Measurements from ENCODE around the gene TENM4. TPM values are rescaled to one million over a fixed set of nuclear protein-coding genes. Genes with fewer than 3 reads are reported as not detected.

Gene TENM4
- polyA plus RNA-seq, 2 of the 4 experiments (the other 2 are of a cell fraction), result 0.06 to 0.31 TPM

DNA sequence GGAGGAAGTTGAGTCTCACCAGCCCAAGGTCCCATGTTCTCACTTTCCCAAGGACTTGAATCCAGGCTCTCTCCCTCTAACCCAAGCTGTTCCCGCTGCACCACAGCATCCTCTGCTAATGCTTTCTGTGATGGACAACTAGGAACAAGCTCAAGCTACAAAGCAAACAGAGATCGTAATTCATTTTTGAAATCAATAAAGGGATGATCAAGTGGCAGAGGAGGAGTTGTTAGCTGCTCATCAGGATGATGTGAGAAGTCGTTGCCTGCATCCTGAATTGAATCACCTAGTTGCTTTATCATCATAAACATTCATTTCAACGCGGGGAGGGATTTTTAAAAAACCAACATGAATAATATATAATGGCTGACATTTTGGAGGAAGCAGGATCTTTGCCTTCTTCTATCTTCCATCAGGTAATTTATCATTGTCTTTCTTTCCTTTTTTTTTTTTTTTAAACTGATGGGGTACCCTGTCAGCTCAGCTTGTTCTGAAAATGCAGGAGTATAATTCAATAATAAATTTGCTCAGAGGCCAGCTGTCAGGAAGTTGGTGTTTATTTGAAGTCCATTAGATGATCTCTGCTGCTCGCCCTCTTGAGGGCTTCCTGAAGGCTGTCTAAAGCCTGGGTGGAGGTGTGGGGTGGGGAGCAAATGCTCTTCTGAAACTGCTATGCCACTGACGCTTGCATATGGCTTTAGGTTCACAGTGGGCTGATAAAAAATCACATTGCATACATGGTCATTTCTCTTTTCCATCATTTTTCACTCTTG lies 691.7 kb downstream of the TENM4 start:
- WGBS (ENCODE audit: missing lambda C conversion rate), result 44% methylated on average over 7 of the region's 7 CpGs
- H3K27ac ChIP-seq, result no peak overlapping the region
- ATAC-seq, result no peak
- H3K9me3 ChIP-seq, result no peaks in the 10 kb centered on the region
- no peak for TF ChIP-seq CEBPB (IDR thresholded peaks at IDR 0.05)
- H3K4me2 ChIP-seq, result no peak overlapping the region
- no peak for DNase-seq (ENCODE audit: low read depth in 1 of 2, low spot score in 1 of 2)
- no peak overlapping the region for H3K4me3 ChIP-seq
- FAIRE-seq, result no peak
- CTCF ChIA-PET, result interaction anchor here (0.9 to 1.4 kb wide), 2 partner anchors 9 to 14 kb away, joined by 3 to 4 read pairs; no protein-coding TSS in a partner anchor
- POLR2A ChIA-PET, result no interaction called here
- no peaks in the 10 kb centered on the region for H3K4me1 ChIP-seq

DNA sequence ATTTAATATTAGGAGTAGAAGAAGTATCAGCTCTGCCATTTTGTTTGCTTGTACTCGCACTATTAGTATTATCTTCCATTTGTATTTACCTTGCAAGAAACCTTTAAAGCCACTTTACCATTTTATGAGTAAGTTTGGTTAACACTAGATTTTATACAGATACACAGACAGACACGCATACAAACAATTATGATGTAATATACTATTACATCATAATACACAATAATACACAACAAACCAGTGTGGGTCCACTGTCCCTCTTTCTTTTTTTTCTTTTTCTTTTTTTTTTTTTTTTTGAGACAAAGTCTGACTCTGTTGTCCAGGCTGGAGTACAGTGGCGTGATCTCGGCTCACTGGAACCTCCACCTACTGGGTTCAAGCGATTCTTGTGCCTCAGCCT lies 695.9 kb downstream of the TENM4 start:
- POLR2A ChIA-PET, result no interaction called here

GRCh38 chr11:78744202-78744601 lies 696.6 kb downstream of the TENM4 start:
- FAIRE-seq, result no peak
- DNase-seq (ENCODE audit: low read depth in 1 of 2, low spot score in 1 of 2), result no peak
- H3K4me3 ChIP-seq, result no peak overlapping the region
- ChIA-PET POLR2A (no interaction called here), CTCF (interaction anchor here (1.1 kb wide), 1 partner anchor 28 kb away, joined by 3 read pairs; no protein-coding TSS in a partner anchor)
- TF ChIP-seq HOXA7 (CRISPR knock-in tag; IDR thresholded peaks at IDR 0.05) (no peak), KDM1A (IDR thresholded peaks at IDR 0.05; ENCODE audit: low read depth) (no peak), NR3C1 (IDR thresholded peaks at IDR 0.05) (no peak), HOXB13 (CRISPR knock-in tag; IDR thresholded peaks at IDR 0.05; ENCODE audit: low read depth) (no peak), FOXS1 (CRISPR knock-in tag; IDR thresholded peaks at IDR 0.05) (no peak), CBX8 (IDR thresholded peaks at IDR 0.05) (no peak), HEYL (CRISPR knock-in tag; IDR thresholded peaks at IDR 0.05) (no peak), REST (IDR thresholded peaks at IDR 0.05) (no peak), FOSB (CRISPR knock-in tag; IDR thresholded peaks at IDR 0.05) (no peak), SMC3 (IDR thresholded peaks at IDR 0.05) (no peak), BHLHE40 (IDR thresholded peaks at IDR 0.05; ENCODE audit: low read depth, low read length) (no peak), TP53 (CRISPR knock-in tag; IDR thresholded peaks at IDR 0.05) (no peak), CHD2 (IDR thresholded peaks at IDR 0.05; ENCODE audit: low read length, partially characterized antibody) (no peak), CBX2 (IDR thresholded peaks at IDR 0.05; ENCODE audit: borderline replicate concordance, low read depth) (no peak), RCOR1 (IDR thresholded peaks at IDR 0.05; ENCODE audit: low read depth, low read length) (no peak), TFCP2L1 (CRISPR knock-in tag; IDR thresholded peaks at IDR 0.05) (no peak), PHF8 (IDR thresholded peaks at IDR 0.05; ENCODE audit: borderline replicate concordance, low read depth) (no peak), FOSL2 (IDR thresholded peaks at IDR 0.05) (no peak), FOSL2 (CRISPR knock-in tag; IDR thresholded peaks at IDR 0.05) (no peak)
- TF ChIP-seq, protein P1, sequence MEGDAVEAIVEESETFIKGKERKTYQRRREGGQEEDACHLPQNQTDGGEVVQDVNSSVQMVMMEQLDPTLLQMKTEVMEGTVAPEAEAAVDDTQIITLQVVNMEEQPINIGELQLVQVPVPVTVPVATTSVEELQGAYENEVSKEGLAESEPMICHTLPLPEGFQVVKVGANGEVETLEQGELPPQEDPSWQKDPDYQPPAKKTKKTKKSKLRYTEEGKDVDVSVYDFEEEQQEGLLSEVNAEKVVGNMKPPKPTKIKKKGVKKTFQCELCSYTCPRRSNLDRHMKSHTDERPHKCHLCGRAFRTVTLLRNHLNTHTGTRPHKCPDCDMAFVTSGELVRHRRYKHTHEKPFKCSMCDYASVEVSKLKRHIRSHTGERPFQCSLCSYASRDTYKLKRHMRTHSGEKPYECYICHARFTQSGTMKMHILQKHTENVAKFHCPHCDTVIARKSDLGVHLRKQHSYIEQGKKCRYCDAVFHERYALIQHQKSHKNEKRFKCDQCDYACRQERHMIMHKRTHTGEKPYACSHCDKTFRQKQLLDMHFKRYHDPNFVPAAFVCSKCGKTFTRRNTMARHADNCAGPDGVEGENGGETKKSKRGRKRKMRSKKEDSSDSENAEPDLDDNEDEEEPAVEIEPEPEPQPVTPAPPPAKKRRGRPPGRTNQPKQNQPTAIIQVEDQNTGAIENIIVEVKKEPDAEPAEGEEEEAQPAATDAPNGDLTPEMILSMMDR (IDR thresholded peaks at IDR 0.05), result no peak
- no peaks in the 10 kb centered on the region for H3K9me3 ChIP-seq
- no peak overlapping the region for H3K4me2 ChIP-seq
- ATAC-seq, result no peak
- WGBS (ENCODE audit: missing lambda C conversion rate), result 51% methylated on average over 6 of the region's 6 CpGs
- no peak overlapping the region for H3K27ac ChIP-seq
- no peaks in the 10 kb centered on the region for H3K4me1 ChIP-seq

More for the DNA sequence above, 695.9 kb downstream of the TENM4 start:
- WGBS (ENCODE audit: missing lambda C conversion rate), result 50% methylated on average over 5 of the region's 5 CpGs
- DNase-seq (ENCODE audit: low read depth in 1 of 2, low spot score in 1 of 2) (no peak), ATAC-seq (no peak), FAIRE-seq (no peak)
- TF ChIP-seq MAZ (IDR thresholded peaks at IDR 0.05; ENCODE audit: borderline replicate concordance, low read depth, low read length) (no peak), ZFP36 (IDR thresholded peaks at IDR 0.05; ENCODE audit: borderline replicate concordance, partially characterized antibody) (no peak), HDAC2 (IDR thresholded peaks at IDR 0.05) (no peak), TFCP2L1 (CRISPR knock-in tag; IDR thresholded peaks at IDR 0.05) (no peak), CHD4 (IDR thresholded peaks at IDR 0.05; ENCODE audit: borderline replicate concordance) (no peak), HOXB5 (CRISPR knock-in tag; IDR thresholded peaks at IDR 0.05) (no peak)
- no peaks in the 10 kb centered on the region for H3K9me3 ChIP-seq
- no peak overlapping the region for H3K4me2 ChIP-seq
- H3K4me3 ChIP-seq, result no peak overlapping the region
- CTCF ChIA-PET, result interaction anchor here (0.7 kb wide), 1 partner anchor 20 kb away, joined by 3 read pairs; no protein-coding TSS in a partner anchor
- H3K27ac ChIP-seq, result no peak overlapping the region
- H3K4me1 ChIP-seq, result no peaks in the 10 kb centered on the region
